Sigmoid colon (tissue), 4 donors: Measurements from ENCODE around the gene CYP4F3.
"Not testable (repeated sequence)": the region's sequence is repeated elsewhere in the genome, so short reads cannot be mapped to it uniquely, and the experiment has no call there.

ENCODE experiments used
- POLR2AphosphoS5 ChIP-seq, 4 donors: sonication (generic); formaldehyde crosslinking; IDR thresholded peaks; one replicate each; pipeline ENCODE4 v1.6.1; 2017; ENCODE audit warnings: antibody characterized with exemption in 4 of 4
- TF ChIP-seq, protein P1 (sequence below), 4 experiments: fragments of 450-650 bp in 3 of 4; fragments of 200-600 bp in 1 of 4; IDR thresholded peaks; one replicate each; pipeline ENCODE4 v1.5.1; 2016 to 2019; ENCODE audit warnings: antibody characterized with exemption in 4 of 4, mild to moderate bottlenecking in 3 of 4, moderate library complexity in 2 of 4

DNA sequence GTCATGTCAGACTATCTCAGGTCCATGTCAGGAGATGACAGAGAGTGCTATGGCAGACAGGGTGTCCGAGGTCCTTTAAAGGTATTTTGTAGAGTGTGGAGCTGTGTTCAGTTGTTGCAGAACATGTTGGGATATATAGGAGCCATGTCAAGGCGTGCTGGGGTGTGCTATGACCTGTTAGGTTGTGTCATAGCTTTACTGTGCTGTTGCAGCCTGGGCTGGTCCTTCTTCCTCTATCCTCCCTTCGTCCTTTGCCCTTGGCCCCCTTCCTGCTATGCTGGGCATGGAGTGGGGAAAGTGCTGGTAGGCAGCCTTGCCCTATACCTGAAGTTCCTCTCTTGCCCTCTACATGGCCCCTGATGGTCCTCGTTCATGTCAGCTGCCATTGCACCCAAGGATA is 39.2 kb downstream of the CYP4F3 start:
- TF ChIP-seq, protein P1, sequence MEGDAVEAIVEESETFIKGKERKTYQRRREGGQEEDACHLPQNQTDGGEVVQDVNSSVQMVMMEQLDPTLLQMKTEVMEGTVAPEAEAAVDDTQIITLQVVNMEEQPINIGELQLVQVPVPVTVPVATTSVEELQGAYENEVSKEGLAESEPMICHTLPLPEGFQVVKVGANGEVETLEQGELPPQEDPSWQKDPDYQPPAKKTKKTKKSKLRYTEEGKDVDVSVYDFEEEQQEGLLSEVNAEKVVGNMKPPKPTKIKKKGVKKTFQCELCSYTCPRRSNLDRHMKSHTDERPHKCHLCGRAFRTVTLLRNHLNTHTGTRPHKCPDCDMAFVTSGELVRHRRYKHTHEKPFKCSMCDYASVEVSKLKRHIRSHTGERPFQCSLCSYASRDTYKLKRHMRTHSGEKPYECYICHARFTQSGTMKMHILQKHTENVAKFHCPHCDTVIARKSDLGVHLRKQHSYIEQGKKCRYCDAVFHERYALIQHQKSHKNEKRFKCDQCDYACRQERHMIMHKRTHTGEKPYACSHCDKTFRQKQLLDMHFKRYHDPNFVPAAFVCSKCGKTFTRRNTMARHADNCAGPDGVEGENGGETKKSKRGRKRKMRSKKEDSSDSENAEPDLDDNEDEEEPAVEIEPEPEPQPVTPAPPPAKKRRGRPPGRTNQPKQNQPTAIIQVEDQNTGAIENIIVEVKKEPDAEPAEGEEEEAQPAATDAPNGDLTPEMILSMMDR (IDR thresholded peaks at IDR 0.05): not testable (repeated sequence)
- not testable (repeated sequence) for TF ChIP-seq POLR2AphosphoS5 (IDR thresholded peaks at IDR 0.05)
